GM12875 (cell line): ENCODE results near the gene CLEC16A.

ENCODE experiments used
- H3K4me3 ChIP-seq: one replicate; pipeline ENCODE4 v1.5.1; 2011; ENCODE audit warnings: low read depth, low read length, control low read depth
- TF ChIP-seq, protein P1 (sequence below): IDR thresholded peaks from 2 replicates; pipeline ENCODE4 v1.5.1; 2011; ENCODE audit warnings: low read depth, mild to moderate bottlenecking, control low read depth, inconsistent platforms, low read length, moderate library complexity, borderline replicate concordance; ENCODE audit not compliant: insufficient read depth

Gene CLEC16A

DNA sequence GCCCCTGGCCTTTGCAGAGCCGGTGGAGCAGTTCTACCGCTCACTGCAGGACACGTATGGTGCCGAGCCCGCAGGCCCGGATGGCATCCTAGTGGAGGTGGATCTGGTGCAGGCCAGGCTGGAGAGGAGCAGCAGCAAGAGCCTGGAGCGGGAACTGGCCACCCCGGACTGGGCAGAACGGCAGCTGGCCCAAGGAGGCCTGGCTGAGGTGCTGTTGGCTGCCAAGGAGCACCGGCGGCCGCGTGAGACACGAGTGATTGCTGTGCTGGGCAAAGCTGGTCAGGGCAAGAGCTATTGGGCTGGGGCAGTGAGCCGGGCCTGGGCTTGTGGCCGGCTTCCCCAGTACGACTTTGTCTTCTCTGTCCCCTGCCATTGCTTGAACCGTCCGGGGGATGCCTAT, 37.9 kb upstream of the CLEC16A start:
- H3K4me3 ChIP-seq = no peak overlapping the region
- TF ChIP-seq, protein P1, sequence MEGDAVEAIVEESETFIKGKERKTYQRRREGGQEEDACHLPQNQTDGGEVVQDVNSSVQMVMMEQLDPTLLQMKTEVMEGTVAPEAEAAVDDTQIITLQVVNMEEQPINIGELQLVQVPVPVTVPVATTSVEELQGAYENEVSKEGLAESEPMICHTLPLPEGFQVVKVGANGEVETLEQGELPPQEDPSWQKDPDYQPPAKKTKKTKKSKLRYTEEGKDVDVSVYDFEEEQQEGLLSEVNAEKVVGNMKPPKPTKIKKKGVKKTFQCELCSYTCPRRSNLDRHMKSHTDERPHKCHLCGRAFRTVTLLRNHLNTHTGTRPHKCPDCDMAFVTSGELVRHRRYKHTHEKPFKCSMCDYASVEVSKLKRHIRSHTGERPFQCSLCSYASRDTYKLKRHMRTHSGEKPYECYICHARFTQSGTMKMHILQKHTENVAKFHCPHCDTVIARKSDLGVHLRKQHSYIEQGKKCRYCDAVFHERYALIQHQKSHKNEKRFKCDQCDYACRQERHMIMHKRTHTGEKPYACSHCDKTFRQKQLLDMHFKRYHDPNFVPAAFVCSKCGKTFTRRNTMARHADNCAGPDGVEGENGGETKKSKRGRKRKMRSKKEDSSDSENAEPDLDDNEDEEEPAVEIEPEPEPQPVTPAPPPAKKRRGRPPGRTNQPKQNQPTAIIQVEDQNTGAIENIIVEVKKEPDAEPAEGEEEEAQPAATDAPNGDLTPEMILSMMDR = no peak

DNA sequence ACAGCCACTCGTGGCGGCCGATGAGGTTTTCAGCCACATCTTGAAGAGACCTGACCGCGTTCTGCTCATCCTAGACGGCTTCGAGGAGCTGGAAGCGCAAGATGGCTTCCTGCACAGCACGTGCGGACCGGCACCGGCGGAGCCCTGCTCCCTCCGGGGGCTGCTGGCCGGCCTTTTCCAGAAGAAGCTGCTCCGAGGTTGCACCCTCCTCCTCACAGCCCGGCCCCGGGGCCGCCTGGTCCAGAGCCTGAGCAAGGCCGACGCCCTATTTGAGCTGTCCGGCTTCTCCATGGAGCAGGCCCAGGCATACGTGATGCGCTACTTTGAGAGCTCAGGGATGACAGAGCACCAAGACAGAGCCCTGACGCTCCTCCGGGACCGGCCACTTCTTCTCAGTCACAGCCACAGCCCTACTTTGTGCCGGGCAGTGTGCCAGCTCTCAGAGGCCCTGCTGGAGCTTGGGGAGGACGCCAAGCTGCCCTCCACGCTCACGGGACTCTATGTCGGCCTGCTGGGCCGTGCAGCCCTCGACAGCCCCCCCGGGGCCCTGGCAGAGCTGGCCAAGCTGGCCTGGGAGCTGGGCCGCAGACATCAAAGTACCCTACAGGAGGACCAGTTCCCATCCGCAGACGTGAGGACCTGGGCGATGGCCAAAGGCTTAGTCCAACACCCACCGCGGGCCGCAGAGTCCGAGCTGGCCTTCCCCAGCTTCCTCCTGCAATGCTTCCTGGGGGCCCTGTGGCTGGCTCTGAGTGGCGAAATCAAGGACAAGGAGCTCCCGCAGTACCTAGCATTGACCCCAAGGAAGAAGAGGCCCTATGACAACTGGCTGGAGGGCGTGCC, 37.2 kb upstream of the CLEC16A start:
- TF ChIP-seq, protein P1 = no peak
- H3K4me3 ChIP-seq = no peak overlapping the region

DNA sequence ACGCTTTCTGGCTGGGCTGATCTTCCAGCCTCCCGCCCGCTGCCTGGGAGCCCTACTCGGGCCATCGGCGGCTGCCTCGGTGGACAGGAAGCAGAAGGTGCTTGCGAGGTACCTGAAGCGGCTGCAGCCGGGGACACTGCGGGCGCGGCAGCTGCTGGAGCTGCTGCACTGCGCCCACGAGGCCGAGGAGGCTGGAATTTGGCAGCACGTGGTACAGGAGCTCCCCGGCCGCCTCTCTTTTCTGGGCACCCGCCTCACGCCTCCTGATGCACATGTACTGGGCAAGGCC, 36.7 kb upstream of the CLEC16A start:
- no peak overlapping the region for H3K4me3 ChIP-seq
- TF ChIP-seq, protein P1 = no peak

DNA sequence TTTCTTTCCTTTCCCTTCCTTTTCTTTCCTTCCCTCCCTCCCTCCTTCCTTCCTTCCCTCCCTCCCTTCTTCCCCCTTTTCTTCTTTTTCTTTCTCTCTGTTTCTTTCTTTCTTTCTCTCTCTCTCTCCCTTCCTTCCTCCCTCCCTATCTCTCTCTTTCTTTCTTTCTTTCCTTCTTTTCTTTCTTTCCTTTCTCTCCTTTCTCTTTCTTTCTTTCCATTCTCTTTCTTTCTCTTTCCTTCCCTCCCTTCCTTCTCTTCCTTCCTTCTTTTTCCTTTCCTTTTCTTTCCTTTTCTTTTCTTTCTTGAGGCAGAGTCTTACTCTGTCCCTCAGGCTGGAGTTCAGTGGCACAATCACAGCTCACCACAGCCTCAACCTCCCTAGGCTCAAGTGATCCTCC, 33.1 kb upstream of the CLEC16A start:
- TF ChIP-seq, protein P1 = no peak
- no peak overlapping the region for H3K4me3 ChIP-seq

DNA sequence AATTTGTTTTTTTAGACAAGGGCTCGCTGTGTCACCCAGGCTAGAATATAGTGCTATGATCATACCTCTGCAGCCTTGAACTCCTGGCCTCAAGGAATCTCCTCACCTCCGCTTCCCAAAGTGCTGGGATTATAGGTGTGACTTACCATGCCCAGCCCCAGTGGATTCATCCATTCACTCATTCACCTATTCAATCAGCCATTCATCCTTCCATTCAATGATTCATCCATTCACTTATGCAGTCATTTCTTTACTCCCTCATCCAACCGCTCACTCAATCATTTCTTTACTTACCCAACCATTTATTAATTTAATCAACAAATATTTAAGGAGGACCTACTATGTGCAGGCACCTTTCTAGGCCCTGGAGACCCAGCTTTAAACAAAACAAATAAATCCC, 27.8 kb upstream of the CLEC16A start:
- TF ChIP-seq, protein P1 = no peak
- H3K4me3 ChIP-seq = no peak overlapping the region

DNA sequence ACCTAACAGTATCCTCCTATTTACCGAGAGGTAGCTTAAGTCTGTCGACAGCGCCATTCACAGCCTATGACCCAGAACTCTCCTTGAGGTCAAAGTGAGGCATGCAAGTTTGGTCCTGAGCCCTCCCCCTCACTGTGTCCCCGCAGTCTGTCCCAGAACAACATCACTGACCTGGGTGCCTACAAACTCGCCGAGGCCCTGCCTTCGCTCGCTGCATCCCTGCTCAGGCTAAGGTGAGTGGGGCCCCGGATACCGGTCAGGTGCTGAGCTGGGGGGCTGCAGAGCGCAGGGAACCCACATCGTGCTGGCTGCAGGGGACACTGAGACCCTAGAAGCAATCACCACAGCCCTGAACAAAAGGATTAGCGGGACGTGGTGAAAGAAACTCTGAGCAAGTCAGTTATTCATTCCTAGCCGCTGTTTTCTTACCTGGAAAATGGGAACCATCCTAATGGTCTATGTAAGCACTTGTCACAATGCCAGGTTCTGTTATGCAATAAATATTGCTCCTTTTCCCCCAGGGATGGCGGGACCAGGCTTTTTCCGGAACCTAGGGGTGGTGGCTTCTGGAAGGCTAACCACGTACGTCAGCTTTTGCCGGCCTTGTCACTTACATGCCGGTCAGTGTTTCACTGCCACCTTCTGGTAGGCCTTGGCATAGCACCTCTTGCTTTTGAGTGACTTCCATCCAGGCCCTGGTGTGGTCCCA, 25.9 kb upstream of the CLEC16A start:
- TF ChIP-seq, protein P1 = peak; percentile 98
- no peak overlapping the region for H3K4me3 ChIP-seq

DNA sequence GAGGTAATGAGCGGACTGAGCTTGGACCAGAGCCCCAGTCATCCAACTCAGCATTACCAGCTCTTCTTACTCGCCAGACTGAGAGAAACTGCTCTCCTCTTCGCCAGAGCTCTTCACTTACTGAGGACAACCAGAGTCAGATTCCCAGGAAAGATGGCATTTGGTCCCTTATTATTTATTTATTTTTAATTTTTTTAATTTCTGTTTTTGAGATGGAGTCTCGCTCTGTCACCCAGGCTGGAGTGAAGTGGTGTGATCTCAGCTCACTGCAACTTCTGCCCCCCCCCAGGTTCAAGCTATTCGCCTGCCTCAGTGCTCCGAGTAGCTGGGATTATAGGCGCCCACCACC, 25.4 kb upstream of the CLEC16A start:
- TF ChIP-seq, protein P1 = no peak
- H3K4me3 ChIP-seq = no peak overlapping the region
